Transverse colon (tissue), 3 donors: ENCODE data around the gene LRP1B.

ENCODE experiments used
- POLR2A ChIP-seq: fragments of 450-650 bp; IDR thresholded peaks from one replicate; pipeline ENCODE4 v1.6.1; 2016; ENCODE audit warnings: antibody characterized with exemption, mild to moderate bottlenecking, moderate library complexity
- TF ChIP-seq, protein P1 (sequence below), 5 experiments: fragments of 200-600 bp in 3 of 5; fragments of 450-650 bp in 2 of 5; sonication (generic) in 3 of 5; IDR thresholded peaks; 1 replicate in 2 of 5; 2 replicates in 3 of 5; pipeline ENCODE4 v1.5.1; 2016 to 2017; ENCODE audit warnings: antibody characterized with exemption in 5 of 5, inconsistent platforms in 3 of 5, mild to moderate bottlenecking in 2 of 5, moderate library complexity in 1 of 5

GRCh38 chr2:141482697-141483096 lies 648.1 kb downstream of the LRP1B start:
- TF ChIP-seq POLR2A = no peak
- TF ChIP-seq, protein P1, sequence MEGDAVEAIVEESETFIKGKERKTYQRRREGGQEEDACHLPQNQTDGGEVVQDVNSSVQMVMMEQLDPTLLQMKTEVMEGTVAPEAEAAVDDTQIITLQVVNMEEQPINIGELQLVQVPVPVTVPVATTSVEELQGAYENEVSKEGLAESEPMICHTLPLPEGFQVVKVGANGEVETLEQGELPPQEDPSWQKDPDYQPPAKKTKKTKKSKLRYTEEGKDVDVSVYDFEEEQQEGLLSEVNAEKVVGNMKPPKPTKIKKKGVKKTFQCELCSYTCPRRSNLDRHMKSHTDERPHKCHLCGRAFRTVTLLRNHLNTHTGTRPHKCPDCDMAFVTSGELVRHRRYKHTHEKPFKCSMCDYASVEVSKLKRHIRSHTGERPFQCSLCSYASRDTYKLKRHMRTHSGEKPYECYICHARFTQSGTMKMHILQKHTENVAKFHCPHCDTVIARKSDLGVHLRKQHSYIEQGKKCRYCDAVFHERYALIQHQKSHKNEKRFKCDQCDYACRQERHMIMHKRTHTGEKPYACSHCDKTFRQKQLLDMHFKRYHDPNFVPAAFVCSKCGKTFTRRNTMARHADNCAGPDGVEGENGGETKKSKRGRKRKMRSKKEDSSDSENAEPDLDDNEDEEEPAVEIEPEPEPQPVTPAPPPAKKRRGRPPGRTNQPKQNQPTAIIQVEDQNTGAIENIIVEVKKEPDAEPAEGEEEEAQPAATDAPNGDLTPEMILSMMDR (IDR thresholded peaks at IDR 0.05) = no peak
